Left lung (tissue), 10 donors: ENCODE results near the gene ATP6V0E2. TPM values are rescaled to one million over a fixed set of nuclear protein-coding genes. Genes with fewer than 3 reads are reported as not detected.
A peak's percentile ranks its signal among the peaks of the same experiment; 100 is the strongest.

Experiments
- ATAC-seq: fragments of 200-7000 bp; cut with Tn5 transposase; one replicate; pipeline ENCODE4 v1.9.1; 2020; ENCODE audit warnings: moderate library complexity
- DNase-seq, 4 donors: peaks; one replicate each; pipeline ENCODE4 v3.0.0-alpha.2; 2013 to 2020
- H3K27ac ChIP-seq, 2 donors: fragments of 200-600 bp; sonication (generic) in 1 of 2; one replicate each; pipeline versions ENCODE4 v1.5.0 to v1.8.0; 2020 to 2021
- H3K27me3 ChIP-seq, 2 donors: fragments of 200-600 bp; sonication (generic) in 1 of 2; one replicate each; pipeline versions ENCODE4 v1.5.0 to v1.8.0; 2020 to 2021
- H3K36me3 ChIP-seq, 2 donors: fragments of 200-600 bp; sonication (generic) in 1 of 2; one replicate each; pipeline versions ENCODE4 v1.5.0 to v1.8.0; 2020 to 2021
- H3K4me1 ChIP-seq, 2 donors: fragments of 200-600 bp; one replicate each; pipeline ENCODE4 v1.8.0; 2021
- H3K4me3 ChIP-seq, 2 donors: fragments of 200-600 bp; sonication (generic) in 1 of 2; one replicate each; pipeline versions ENCODE4 v1.5.0 to v1.8.0; 2020 to 2021; ENCODE audit warnings: mild to moderate bottlenecking in 1 of 2
- H3K9me3 ChIP-seq, 2 donors: fragments of 200-600 bp; sonication (generic) in 1 of 2; one replicate each; pipeline versions ENCODE4 v1.5.0 to v1.8.0; 2020 to 2021
- intact Hi-C, 2 donors: fragments of 100-400 bp; cut with DNase I; formaldehyde crosslinking; loops; one replicate each; pipeline versions ENCODE4 v1.11.2 to v1.14.2; 2022
- polyA plus RNA-seq, 6 donors: library from polyadenylated mRNA; unstranded; fragments of 120-200 nt; gene quantifications; one replicate each; pipeline ENCODE4 v1.2.1, GENCODE V29; 2013; ENCODE audit not compliant: insufficient read length in 6 of 6
- total RNA-seq, 2 donors: library from RNA; stranded (reverse); fragmentation: NEBNext Ultra II Directional; extraction: Animal tissue kit (Norgen Biotek cat#: 25700); gene quantifications; one replicate each; pipeline ENCODE4 v1.2.1, GENCODE V29; 2021
- TF ChIP-seq, protein P1 (sequence below), 2 donors: fragments of 200-600 bp; sonication (generic) in 1 of 2; IDR thresholded peaks; one replicate each; pipeline versions ENCODE4 v1.5.0 to v1.8.0; 2021; ENCODE audit warnings: antibody characterized with exemption in 2 of 2
- donor health status: DM: no; HTN: yes; CAD: no.
- donor health status: DM: no; HTN: no; CAD: no.

The ATP6V0E2 gene
- total and polyA plus RNA-seq, 8 donors: 14.0 to 30.5 (median 16.9) TPM

DNA sequence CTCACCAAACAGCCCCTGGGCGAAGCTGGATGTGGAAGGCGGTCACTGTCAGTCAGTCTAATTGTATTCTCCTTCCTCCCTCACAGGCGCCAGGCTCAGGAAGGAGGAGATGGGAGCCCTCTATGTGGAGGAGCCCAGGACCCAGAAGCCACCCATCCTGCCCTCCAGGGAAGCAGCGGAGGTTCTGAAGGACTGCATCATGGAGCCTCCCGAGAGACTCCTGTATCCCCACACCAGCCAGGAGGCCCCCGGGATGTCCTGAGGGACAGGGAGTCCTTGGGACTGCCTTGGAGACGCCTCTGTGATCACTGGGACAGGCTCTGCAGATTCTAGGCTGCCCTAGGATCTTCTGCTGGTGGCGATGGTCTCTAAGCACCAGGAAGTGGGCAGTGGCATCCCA, 9.7 kb upstream of the ATP6V0E2 start:
- TF ChIP-seq, protein P1, sequence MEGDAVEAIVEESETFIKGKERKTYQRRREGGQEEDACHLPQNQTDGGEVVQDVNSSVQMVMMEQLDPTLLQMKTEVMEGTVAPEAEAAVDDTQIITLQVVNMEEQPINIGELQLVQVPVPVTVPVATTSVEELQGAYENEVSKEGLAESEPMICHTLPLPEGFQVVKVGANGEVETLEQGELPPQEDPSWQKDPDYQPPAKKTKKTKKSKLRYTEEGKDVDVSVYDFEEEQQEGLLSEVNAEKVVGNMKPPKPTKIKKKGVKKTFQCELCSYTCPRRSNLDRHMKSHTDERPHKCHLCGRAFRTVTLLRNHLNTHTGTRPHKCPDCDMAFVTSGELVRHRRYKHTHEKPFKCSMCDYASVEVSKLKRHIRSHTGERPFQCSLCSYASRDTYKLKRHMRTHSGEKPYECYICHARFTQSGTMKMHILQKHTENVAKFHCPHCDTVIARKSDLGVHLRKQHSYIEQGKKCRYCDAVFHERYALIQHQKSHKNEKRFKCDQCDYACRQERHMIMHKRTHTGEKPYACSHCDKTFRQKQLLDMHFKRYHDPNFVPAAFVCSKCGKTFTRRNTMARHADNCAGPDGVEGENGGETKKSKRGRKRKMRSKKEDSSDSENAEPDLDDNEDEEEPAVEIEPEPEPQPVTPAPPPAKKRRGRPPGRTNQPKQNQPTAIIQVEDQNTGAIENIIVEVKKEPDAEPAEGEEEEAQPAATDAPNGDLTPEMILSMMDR (IDR thresholded peaks at IDR 0.05): no peak
- Histone ChIP-seq H3K9me3 (no peaks in the 10 kb centered on the region), H3K27me3 (no peaks in the 10 kb centered on the region), H3K27ac (no peak overlapping the region), H3K36me3 (peaks cover 0 to 56% of the 10 kb centered on the region in 2 donors), H3K4me3 (no peak overlapping the region), H3K4me1 (peaks cover 0 to 21% of the 10 kb centered on the region in 2 donors)
- no peak for DNase-seq
- intact Hi-C loops: no loop called here
- no peak for ATAC-seq

DNA sequence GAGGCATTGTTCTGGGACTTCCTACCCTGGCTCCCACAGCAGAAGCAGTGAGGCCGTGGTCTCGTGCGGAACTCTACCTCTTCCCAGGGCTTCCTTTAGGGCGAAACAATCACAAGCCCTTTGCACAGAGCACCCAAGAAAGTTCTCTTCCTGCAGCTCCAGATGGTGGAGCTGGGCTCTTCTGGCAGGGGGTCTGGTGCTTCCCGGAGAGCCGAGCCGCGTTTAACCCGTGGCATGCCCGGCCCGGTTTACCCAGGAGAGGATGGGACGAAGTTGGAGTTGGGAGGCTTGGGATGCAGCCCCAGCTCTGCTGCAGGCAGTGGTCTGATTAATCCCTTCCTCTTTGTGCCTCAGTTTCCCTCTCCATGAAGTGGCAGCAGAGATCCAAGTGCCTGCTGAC, 9.0 kb upstream of the ATP6V0E2 start:
- no peak for DNase-seq
- Histone ChIP-seq H3K27me3 (no peaks in the 10 kb centered on the region), H3K36me3 (peaks cover 0 to 51% of the 10 kb centered on the region in 2 donors), H3K9me3 (no peaks in the 10 kb centered on the region), H3K27ac (peak overlapping the region in 1 of 2 donors; percentile 30), H3K4me1 (peaks cover 0 to 21% of the 10 kb centered on the region in 2 donors), H3K4me3 (no peak overlapping the region)
- ATAC-seq: no peak
- TF ChIP-seq, protein P1 (IDR thresholded peaks at IDR 0.05): no peak
- intact Hi-C loops: no loop called here

DNA sequence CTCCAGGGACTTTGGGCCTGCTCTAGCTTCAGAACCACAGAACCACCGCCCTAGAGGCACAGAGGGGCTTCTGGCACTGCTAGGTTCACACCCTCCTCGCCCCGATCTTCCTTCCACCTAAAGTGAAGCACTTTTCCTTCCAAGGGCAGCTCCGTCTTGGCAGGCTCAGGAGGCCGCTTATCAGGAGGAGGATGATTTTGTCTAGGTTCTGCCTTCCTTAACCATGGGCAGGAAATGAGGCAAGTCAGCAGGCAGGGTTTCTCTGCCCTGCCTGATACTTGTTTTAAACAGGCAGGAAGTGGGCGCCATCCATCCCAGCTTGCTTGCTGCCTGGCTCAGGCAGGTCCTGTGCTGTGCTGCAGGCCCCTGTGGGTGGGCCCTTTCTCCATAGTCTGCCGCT, 8.3 kb upstream of the ATP6V0E2 start:
- Histone ChIP-seq H3K27me3 (no peaks in the 10 kb centered on the region), H3K4me3 (no peak overlapping the region), H3K9me3 (no peaks in the 10 kb centered on the region), H3K36me3 (peaks cover 0 to 46% of the 10 kb centered on the region in 2 donors), H3K27ac (peak overlapping the region in 1 of 2 donors; percentile 30), H3K4me1 (peaks cover 0 to 21% of the 10 kb centered on the region in 2 donors)
- no peak for ATAC-seq
- TF ChIP-seq, protein P1 (IDR thresholded peaks at IDR 0.05): no peak
- intact Hi-C loops: no loop called here
- no peak for DNase-seq

DNA sequence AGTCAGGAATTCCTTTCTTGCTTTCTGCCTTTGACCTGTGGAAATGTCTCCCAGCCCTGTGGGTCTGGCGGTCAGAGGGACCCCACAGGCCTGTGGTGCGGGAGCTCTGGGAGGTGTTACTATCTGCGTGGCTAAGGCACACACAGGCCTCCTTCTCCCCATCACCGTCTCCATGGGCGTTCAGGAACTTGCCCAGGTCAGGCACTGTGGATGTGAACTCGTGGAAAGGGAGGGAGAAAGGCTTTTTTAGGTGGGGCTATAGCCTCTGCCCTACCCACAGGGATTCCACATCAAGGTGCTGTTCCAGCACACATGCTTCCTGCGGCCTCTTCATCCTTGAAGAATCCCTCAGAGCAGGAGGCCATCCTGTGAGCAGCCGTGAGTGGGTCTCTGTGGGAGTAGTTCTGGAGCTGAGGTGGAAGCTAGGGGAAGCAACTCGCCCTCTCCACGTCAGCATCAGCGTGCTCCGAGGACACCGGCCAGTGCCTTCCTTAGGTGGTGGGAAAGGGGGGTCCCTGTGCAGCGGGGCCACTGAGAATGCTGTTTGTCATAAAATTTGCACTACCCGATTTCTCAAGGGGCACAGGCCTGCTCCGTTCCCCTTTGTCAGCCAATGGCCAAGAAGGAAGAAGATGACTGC, 7.5 kb upstream of the ATP6V0E2 start:
- H3K27me3 ChIP-seq: no peaks in the 10 kb centered on the region
- no peak for ATAC-seq
- TF ChIP-seq, protein P1 (IDR thresholded peaks at IDR 0.05): no peak
- intact Hi-C loops: no loop called here
- no peaks in the 10 kb centered on the region for H3K9me3 ChIP-seq
- DNase-seq: no peak
- H3K4me3 ChIP-seq: no peak overlapping the region
- H3K27ac ChIP-seq: peak overlapping the region in 1 of 2 donors; percentile 30
- H3K4me1 ChIP-seq: peaks cover 0 to 21% of the 10 kb centered on the region in 2 donors
- H3K36me3 ChIP-seq: peaks cover 0 to 38% of the 10 kb centered on the region in 2 donors

DNA sequence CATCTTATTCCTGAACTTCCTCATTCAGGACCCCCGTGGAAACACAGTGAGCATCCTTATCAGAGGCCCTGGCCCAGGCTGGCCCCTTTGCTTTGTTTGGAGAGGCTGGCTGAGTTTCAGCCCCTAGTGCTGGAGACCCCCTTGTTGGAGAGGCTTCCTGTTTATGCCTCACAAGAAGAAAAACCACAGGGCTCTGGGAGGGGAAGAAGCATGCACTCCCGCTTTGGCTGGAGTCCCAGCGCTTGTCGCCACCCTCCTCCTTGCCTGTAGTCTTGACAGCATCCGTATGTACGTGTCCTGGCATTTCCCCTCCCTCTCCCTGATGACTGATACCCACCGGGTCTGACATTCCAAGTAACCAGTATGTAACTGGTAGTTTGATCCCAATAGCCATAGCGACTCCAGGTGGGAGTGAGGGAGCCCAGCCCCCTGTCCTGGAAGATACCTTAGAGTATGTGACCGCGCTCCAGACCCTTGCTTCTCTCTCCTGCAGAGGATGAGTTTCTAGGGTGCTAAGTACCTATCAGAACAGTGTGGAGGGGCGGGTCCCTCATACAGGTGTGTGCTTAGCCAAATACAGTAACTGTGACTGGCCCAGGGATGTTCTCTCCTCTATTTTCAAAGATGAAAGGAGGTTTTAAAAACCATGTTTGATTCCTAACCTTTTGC, 6.9 kb upstream of the ATP6V0E2 start:
- H3K4me3 ChIP-seq: no peak overlapping the region
- peaks cover 0 to 32% of the 10 kb centered on the region in 2 donors for H3K36me3 ChIP-seq
- H3K27ac ChIP-seq: no peak overlapping the region
- intact Hi-C loops: no loop called here
- H3K4me1 ChIP-seq: peaks cover 0 to 21% of the 10 kb centered on the region in 2 donors
- peak in 1 of 4 donors; percentile 62 for DNase-seq
- H3K27me3 ChIP-seq: no peaks in the 10 kb centered on the region
- TF ChIP-seq, protein P1 (IDR thresholded peaks at IDR 0.05): no peak
- ATAC-seq: no peak
- H3K9me3 ChIP-seq: no peaks in the 10 kb centered on the region
